CMK (cell line): Measurements from ENCODE around the gene LEKR1.

Source experiments
- DNase-seq: peaks from one replicate; pipeline ENCODE4 v3.0.0-alpha.2; 2010; ENCODE audit warnings: low read depth

LEKR1 gene

DNA sequence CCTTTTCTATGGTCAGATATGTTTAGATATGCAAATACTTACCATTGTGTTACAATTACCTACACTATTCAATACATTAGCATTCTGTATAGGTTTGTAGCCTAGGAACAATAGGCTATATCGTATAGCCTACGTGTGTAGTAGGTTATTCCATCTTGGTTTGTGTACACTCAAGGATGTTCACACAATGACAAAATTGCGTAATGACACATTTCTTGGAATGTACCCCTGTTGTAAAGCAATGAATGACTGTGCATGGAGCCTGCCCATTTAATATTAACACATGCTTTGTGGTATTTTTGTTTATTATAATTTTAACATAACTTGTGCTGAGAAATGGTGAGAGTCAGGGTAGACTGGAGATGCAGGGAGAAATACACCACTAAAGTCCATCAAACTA is 154.9 kb downstream of the LEKR1 start:
- no peak for DNase-seq

DNA sequence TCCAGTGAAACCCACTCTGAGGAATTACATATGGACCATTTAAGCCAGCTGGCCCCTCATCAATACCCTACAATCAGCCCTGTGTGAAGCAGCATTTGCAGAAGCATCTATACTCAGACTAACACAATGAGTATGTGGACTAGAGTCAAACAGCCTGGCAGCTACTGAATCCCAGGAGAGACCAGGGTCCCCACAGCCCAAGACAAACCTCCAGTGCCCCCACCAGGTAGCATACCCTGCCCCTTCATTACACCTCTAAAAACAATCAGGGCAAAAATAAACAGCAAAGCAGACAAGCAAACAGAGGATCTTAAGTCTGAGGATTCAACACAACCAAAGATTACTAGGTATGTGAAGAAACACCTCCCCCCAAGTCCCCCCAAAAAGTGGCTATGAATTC is 157.4 kb downstream of the LEKR1 start:
- DNase-seq, result no peak

DNA sequence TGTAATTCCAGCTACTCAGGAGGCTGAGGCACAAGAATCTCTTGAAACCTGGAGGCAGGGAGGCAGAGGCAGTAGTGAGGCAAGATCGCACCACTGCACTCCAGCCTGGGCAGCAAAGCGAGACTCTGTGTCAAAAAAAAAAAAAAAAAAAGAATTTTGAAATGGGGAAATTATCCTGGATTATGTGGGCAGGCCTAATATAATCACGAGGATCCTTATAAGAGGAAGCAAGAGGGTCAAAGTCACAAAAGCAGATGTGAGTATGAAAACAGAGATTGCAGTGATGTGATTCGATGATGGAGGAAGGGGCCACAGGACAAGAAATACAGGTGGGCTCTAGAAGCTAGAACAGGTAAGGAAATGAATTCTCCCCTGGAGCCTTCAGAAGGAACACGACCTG is 159.6 kb downstream of the LEKR1 start:
- no peak for DNase-seq

DNA sequence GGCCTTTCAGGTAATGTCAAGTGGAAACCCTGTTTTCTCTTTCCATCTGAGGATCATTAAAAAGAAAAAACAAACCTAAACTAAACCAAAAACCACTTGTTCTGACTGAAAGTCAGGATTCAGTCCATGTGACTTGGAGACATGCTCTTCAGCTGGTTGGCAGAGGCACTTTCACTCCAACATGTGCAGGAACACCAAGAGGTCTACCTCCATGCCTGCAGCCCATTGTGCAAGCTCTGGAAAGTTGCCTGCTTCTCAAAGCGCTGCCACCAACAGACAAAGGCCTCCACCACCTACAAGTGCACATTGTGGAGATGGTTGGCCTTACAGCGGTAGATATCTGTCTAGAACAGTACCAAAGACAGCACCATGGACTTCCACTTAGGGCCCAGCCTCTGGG is 161.8 kb downstream of the LEKR1 start:
- DNase-seq, result no peak

DNA sequence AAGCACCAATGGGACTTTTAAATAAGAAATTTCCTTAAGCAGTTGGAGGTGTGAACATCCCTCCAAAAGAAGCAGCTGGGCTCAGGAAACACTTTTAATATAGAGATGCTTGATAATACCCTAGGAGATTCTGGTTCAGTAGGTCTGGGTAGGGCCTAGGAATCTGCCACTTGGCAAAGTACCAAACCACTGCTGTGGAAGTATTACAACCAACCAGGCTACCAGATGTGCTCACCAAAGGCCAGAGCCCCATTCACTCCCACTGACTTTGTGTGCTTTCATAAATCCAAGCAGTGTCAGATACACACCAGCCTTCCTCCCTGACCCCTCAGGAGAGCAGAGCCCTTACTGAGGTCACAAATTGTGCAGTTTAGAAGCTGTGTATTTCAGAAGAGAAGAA is 171.2 kb downstream of the LEKR1 start:
- no peak for DNase-seq

DNA sequence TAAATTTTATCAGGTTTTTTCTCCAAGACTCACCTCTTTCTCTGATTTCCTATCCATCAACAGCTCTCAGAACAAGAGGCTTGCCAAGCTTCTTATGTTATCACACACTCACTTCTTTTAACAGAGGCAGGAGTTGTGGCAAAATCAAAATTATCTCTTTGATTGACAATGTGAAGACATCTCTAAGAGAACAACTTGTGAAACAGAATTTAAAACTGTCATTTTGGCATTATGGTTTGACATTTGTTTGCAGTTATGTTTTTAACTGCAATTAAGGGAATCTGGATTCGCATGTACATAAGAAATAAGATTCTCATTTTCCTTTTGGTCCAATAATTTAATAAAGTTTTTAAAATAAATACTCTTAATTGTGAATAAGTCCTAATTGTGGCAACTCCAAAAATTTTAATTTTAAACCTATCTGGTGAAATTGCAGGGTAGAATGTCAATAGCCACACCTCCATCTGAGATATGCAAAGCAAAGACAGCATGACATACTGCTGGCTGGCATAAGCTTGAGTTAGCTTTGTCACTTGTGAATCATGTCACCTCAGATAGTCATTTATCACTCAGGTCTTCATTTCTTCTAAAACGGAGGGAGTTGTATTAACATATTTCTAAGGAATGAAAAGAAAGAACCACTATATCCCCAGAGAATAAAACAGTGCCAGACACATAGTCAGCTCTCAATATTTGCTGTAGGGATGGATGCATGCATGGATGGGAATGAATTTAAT is 175.2 kb downstream of the LEKR1 start:
- no peak for DNase-seq

DNA sequence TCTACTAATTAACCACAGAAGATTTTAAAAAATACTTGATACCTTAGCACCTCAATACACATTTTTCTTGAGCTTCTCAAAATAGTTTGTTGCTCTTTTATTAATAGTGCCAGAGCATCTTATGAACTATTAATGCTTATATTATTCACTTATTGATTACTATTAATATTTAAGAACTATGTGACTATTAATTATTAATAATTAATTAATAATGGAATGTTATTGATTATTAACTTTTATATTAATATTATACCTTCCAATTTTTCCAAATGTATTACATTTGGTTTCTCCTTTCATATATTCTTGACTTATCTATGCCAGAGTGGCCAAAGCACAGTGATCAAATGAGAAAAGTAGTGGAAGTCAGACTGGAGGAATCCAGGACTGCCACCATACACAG is 195.5 kb downstream of the LEKR1 start:
- DNase-seq, result no peak

DNA sequence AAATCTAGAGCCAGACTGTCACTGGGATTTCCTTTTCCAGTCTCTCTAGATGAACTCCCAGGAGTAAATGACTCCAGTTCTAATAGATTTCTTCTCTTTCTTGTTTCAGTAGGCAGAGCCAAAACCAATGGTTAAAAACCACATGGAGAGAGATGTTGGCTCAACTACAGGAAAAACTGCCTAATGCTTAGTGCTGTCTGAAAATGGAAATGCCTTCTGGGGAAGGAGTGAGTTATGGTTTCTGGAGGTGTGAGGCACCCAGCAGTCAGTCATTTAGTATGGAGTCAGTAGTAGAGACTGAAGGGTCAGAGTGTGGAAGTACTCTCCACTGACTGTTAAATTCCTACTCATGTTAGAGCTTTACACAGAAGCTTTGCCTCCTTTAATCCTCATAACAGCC is 197.1 kb downstream of the LEKR1 start:
- no peak for DNase-seq

DNA sequence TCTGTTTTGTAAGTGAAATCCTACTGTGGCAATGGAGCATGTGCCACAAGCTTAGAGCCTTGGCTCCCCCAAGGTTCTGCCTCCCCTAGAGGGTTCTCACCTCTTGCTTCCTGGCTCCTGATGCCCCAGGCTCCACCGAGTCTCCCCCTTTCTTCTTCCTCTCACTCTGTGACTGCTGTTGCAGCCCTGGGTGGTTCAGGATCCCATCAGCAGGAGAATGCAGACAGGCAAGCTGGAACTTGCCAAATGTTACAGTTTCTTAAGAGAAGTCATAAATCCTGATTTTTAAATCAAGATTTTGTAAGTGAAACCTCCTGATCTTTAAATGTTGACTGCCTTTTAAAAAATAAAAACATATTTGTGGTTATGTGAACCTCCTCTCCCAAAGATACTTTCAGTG is 199.9 kb downstream of the LEKR1 start:
- DNase-seq, result no peak

DNA sequence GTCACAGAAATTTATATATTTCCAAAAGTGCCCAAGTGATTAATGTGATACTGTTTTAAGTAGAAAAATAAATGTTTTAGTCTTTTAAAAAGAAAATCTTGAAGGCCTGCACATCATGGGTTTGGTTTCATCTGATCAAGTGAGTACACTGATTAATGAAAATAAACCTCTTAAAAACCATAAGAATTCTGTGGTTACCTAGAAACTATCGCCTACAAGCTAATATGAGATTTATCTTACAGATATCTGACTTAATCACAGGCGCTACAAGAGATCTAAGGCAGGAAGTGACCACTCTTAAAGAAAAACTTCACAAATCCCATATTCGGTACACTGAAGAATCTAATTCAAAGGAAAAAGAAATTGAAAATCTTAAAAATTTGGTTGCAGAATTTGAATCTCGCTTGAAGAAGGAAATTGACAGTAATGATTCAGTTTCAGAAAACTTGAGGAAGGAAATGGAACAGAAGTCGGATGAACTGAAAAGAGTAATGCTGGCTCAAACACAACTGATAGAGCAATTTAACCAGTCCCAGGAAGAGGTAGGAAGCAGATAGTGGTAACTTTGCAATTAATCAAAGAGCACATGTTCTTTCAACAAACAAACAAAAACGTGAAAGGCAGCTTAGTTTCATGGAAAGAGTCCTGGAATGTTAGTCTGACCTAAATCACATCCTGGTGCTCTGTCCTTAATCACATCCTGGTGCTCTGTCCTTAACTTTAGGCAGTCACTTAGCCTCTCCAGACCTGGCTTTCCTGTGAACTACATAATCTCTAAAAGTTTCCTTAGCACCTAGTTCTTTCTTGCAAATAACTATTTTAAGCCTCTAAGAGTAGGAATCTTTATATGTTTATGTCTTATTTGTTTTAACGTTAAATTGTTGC is 201.9 kb downstream of the LEKR1 start:
- DNase-seq, result no peak

DNA sequence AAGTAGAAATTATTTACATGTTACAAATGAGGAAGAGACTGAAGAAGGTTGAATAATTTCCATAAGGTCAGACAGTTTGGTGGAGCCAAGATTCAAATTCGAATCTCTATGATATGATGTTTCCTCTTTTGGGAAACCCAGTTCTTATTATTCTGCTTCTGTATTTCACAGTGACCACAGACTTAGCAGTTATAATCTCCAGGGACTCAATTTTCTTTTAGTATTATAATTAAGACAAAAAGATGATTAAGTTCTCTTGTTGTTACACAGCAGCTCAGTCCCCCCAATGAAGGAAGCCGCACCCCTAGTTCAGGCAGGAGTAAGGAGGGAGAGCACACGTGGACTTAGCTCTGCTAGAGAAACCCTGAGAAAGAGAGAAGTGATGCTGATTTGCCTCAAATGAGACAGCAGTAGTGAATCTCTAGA is 203.2 kb downstream of the LEKR1 start:
- no peak for DNase-seq

DNA sequence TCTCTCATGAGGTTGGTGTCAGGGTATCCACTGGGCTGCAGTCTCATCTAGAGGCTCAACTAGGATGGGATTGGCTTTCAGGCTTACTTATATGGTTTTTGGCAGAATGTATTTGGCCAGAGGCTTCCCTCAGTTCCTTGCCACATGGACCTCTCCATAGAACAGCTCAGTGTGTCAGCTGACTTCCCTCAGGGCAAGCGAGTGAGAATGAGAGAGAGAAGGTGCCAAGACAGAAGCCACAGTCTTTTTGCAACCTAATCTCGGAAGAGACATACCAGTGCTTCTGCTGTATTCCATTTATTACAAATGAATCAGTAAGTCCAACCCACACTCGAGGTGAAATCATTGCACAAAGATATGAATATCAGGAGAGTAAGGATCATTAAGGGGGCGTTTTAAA is 204.6 kb downstream of the LEKR1 start:
- DNase-seq, result no peak

DNA sequence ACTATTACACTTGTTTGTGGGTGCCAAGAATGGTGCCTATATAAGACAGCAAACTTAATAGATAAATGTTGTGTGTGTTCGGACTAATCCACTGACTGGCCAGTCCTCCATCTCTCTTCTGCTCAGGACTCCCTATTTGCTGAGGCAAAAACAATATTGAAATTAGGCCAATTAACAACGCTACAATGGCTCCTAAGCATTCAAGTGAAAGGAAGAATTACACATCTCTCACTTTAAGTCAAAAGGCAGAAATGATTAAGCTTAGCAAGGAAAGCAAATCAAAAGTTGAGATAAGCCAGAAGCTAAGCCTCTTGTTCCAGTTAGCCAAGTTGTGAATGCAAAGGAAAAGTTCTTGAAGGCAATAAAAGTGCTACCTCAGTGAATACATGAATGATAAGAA is 206.8 kb downstream of the LEKR1 start:
- no peak for DNase-seq

DNA sequence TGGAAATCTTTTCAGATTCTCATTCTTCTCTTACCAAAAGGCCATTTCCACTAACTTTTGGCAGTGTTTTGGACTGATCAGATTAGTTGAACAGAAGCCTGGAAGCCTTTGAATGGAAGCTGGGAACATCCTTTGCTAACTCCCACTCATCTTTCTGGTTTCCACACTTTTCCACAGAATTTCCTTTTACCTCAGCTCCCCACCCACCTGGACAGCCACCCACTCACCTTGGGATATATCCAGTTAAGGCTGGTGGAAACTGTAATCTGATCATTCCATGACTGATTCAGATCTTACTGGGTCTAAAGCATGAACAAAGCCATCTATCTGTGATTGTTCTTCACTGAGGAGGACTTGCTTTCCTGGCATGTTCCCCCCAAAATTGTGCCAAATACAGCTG is 214.3 kb downstream of the LEKR1 start:
- DNase-seq, result no peak

DNA sequence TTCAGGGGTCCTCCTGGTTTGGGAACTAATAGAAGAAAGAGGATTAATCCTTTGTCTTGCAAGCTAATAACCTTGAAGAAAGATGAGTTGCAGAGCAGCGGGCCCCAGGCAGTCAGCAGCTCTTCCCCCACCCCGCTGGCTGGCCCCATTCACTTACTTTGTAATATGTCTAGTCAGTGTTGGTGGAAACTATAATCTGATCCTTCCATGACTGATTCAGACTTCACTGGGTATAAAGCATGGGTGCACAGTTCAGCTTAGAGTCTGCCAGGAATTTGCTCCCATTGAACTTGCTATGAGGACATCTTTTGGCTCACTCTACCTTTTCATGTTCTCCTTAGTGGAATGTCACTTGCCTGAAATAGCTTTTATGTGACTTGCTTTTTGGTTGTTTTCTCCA is 216.1 kb downstream of the LEKR1 start:
- DNase-seq, result no peak

DNA sequence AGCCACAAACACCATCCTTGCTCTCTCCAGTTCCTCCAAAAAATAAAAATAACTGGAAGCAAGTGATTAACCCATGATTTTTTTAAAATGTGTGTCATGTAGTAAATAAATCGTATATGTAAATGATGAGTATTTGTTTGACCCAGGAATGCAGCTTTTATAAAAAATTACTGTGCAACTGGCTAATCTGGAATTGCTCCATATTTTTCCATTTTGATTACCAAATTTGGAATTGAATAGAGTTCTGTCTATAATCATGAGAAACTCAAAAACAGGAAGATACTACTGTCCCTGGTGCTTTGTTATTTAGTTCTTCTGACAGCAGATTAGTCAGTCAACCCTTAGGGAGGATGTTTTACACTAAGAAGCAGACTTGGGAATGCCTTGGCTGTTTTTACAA is 217.6 kb downstream of the LEKR1 start:
- no peak for DNase-seq

DNA sequence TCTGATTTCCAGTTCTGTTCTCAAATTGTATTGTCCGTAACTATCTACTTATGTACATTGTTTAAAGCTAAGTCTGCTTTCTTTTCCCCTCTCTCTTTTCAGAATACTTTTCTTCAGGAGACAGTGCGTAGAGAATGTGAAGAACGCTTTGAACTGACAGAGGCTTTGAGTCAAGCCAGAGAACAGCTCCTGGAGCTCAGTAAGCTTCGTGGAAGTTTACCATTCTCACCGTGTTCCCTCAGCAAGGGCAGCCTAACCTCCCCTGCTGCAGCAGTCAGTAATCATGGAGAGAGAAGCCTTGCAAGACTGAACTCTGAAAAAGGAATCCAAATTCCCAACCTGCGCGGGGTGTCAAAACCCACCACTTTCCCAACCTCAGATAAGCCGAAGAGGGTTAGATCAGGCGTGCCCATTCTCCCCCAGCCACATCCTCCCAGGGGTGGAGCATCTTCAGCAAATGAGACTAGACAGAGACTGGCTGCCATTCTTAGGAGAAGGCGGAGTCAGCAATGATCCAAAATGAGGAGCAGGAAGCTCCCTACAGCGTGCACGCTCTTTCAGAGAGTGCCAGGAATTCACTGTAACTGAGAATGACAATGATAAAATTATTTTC is 219.2 kb downstream of the LEKR1 start:
- DNase-seq, result no peak

DNA sequence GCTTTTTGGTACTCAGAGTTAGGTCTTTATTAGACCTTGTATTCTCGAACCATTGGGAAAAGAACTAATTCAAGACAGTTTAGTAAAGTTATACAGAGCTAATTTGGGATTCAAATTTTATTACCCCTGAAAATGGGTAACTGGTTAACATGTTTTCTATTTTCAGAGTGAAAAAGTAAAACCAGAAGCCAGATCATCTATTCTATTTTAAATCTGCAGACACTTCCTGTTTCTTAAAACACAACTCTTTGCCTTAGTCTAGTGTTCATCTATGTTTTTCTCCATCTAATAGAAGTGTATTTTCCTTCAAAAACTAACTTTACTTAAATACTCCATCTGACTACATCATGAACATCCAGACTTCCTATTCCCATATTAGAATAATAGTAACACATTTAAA is 220.4 kb downstream of the LEKR1 start:
- no peak for DNase-seq

DNA sequence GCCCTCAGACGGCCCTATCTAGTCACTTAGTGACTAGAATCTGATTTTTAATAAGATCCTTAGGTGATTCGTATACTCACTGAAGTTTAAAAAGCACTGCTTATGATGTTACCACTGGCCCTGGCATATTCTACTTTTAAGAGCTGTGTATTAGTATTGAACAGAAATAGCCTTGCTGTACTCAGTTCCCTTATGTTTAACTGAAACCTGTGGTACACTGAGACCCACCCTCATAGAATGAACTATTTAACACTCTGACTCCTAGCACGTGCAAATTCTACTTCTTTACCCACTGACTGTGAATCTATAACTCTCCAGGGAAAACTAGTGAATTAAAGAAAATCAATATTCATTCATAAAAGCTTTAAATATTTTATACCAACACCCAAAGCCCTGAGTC is 224.9 kb downstream of the LEKR1 start:
- no peak for DNase-seq

DNA sequence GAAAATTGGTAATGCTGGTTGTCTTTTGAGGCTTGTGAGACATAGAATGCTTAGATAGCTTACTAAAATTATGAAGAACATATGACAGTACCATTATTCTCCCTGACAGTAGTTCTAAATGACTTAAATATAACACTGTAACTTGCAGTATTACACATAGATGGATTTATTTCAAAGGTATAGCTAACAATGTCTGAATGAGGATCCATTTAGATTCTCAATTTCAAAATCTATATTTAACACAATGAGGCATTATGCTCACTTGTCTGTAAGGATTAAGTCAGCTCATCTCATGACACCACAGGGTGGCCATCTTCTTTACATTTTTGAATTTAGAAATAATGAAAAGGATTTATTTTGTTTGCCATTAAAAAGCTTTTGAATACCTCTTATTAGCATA is 225.4 kb downstream of the LEKR1 start:
- no peak for DNase-seq

DNA sequence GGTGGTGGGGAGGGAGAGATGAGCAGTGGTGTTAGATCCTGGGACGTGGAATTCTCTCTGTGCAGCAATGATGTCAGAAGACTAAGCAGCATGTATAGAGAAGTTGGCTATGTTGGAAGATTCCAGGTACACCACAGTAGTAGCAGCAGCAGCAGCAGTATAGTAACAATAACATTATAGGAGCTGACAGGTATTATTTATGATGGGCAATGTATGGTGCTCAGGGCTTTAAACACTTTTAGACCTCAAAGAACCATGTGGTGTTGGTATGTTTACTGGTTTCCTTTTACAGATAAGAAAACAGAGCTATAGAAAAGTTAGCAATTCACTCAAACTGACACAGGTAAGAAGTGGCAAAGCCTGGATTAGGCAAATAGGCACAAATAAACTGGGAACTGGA is 229.9 kb downstream of the LEKR1 start:
- no peak for DNase-seq

DNA sequence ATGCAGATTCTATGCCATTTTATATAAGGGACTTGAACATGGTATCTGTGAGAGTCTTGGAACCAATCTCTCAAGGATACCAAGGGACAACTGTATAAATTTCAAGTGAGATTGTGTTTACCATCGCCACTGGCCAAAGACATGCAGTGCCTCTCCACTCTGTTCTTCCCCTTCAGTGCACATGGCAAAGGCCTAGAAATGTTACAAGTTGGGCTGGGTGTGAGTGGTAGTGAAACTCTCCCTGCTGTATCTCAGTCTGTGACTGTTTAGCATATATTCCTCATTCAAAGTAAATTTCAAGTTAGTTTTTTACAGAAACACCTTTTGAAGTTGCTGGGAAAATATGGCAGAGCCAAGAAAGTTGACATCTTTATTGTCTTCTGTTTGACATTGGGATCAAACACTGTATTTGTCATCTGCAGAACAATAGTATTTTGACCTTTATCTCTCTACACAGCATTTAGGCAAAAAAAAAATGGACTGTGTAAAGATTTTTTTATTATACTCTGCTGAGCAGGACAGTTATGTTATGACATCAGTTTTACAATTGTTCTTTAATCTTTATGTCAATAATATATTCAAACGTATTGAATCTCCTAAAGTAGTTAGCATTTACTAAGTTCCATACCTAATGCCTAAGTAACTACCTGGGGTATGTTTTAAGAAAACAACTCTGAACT is 232.4 kb downstream of the LEKR1 start:
- no peak for DNase-seq

DNA sequence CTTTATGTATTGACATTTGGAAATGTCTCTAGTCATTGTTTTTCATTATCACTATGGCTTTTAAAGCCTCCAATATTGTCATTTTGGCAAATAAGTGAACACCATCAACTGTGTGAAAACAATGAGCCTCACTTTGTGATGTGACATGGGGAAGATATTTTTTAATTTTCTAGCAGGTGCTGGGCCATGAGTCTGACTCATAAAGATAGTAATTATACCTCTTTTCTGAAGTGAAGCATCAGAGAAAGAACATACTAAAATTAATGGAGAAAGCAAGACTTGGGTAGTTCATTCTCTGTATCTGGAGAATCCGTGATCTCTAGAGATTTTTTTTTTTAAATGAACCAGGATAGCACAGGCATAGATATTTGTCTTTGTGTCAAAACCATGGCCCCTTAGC is 233.0 kb downstream of the LEKR1 start:
- DNase-seq, result no peak
